Measurements from ENCODE around the gene NR1H4. TPM values are rescaled to one million over a fixed set of nuclear protein-coding genes. Genes with fewer than 3 reads are reported as not detected.

The NR1H4 gene
- total RNA-seq, 2 donors from 2014 or later, result 2.2 to 20.5 TPM

GRCh38 chr12:100565987-100566545 is 92.4 kb downstream of the NR1H4 start:
- no peak for TF ChIP-seq CTCF (IDR thresholded peaks at IDR 0.05)
- no peak for DNase-seq
- no peaks in the 10 kb centered on the region for H3K4me1 ChIP-seq

GRCh38 chr12:100566887-100567637 is 93.4 kb downstream of the NR1H4 start:
- Histone ChIP-seq H3K9me3 (no peaks in the 10 kb centered on the region), H3K9ac (ENCODE audit: low read depth in 2 of 2, low read length in 2 of 2) (no peak overlapping the region), H3K4me1 (no peaks in the 10 kb centered on the region), H3K27ac (no peak overlapping the region), H3K4me3 (no peak overlapping the region), H3K36me3 (no peaks in the 10 kb centered on the region), H3K27me3 (no peaks in the 10 kb centered on the region)
- no peak for TF ChIP-seq CTCF (IDR thresholded peaks at IDR 0.05)
- DNase-seq, result peak; percentile 32
- intact Hi-C loops (cut with DNase I), result no loop called here

More at GRCh38 chr12:100565987-100566545, 92.4 kb downstream of the NR1H4 start:
- no peak overlapping the region for H3K27ac ChIP-seq
- no peaks in the 10 kb centered on the region for H3K27me3 ChIP-seq
- H3K9ac ChIP-seq (ENCODE audit: low read depth in 2 of 2, low read length in 2 of 2), result no peak overlapping the region
- intact Hi-C loops (cut with DNase I), result no loop called here
- no peak overlapping the region for H3K4me3 ChIP-seq
- no peaks in the 10 kb centered on the region for H3K36me3 ChIP-seq
- no peaks in the 10 kb centered on the region for H3K9me3 ChIP-seq

GRCh38 chr12:100567945-100568344 is 94.3 kb downstream of the NR1H4 start:
- intact Hi-C loops (cut with DNase I), result no loop called here
- Histone ChIP-seq H3K9me3 (no peaks in the 10 kb centered on the region), H3K4me3 (no peak overlapping the region), H3K4me1 (no peaks in the 10 kb centered on the region), H3K27ac (no peak overlapping the region), H3K9ac (ENCODE audit: low read depth in 2 of 2, low read length in 2 of 2) (no peak overlapping the region), H3K36me3 (no peaks in the 10 kb centered on the region), H3K27me3 (no peaks in the 10 kb centered on the region)
- no peak for TF ChIP-seq CTCF (IDR thresholded peaks at IDR 0.05)
- DNase-seq, result no peak

- no peak overlapping the region for H3K4me3 ChIP-seq
- no peaks in the 10 kb centered on the region for H3K4me1 ChIP-seq
- intact Hi-C loops (cut with DNase I), result no loop called here
- H3K9ac ChIP-seq (ENCODE audit: low read depth in 2 of 2, low read length in 2 of 2), result no peak overlapping the region
- no peak for DNase-seq
- H3K9me3 ChIP-seq, result no peaks in the 10 kb centered on the region
- no peak for TF ChIP-seq CTCF (IDR thresholded peaks at IDR 0.05)
- H3K27me3 ChIP-seq, result no peaks in the 10 kb centered on the region
- H3K36me3 ChIP-seq, result no peaks in the 10 kb centered on the region
- H3K27ac ChIP-seq, result no peak overlapping the region
Observed at GRCh38 chr12:100572184-100572583, 98.5 kb downstream of the NR1H4 start.

- H3K36me3 ChIP-seq, result no peaks in the 10 kb centered on the region
- H3K27ac ChIP-seq, result peak within 1 kb of the TSS; percentile 79
- DNase-seq, result peak; percentile 92
- intact Hi-C loops (cut with DNase I), result no loop called here
- H3K4me3 ChIP-seq, result peak within 1 kb of the TSS; percentile 55
- no peaks in the 10 kb centered on the region for H3K4me1 ChIP-seq
- no peak for TF ChIP-seq CTCF (IDR thresholded peaks at IDR 0.05)
- H3K9ac ChIP-seq (ENCODE audit: low read depth in 2 of 2, low read length in 2 of 2), result peak within 1 kb of the TSS; percentile 77 to 89
- H3K27me3 ChIP-seq, result no peaks in the 10 kb centered on the region
- H3K9me3 ChIP-seq, result no peaks in the 10 kb centered on the region
Observed at GRCh38 chr12:100573292-100574186, 99.9 kb downstream of the NR1H4 start, which contains the start of gene GAS2L3. Gene GAS2L3 (plus strand): TSS chr12:100573684. CDS start chr12:100594905, 21,221 bp downstream.

All from colonic mucosa (tissue), 4 donors.